IMR-90 (cell line): ENCODE results near the gene INPP5E.

Source experiments
- CEBPB ChIP-seq: IDR thresholded peaks from 2 replicates; pipeline ENCODE4 v1.6.1; 2012; ENCODE audit warnings: low read depth, low read length, improper control_type of control experiment
- CHD1 ChIP-seq: IDR thresholded peaks from 2 replicates; pipeline ENCODE4 v1.6.1; 2012; ENCODE audit warnings: low read depth, low read length, improper control_type of control experiment
- FOS ChIP-seq: fragments of 150-350 bp; IDR thresholded peaks from 2 replicates; pipeline ENCODE4 v1.6.1; 2016; ENCODE audit warnings: low read depth, low read length
- MXI1 ChIP-seq: IDR thresholded peaks from 2 replicates; pipeline ENCODE4 v1.6.1; 2012; ENCODE audit warnings: low read depth, mild to moderate bottlenecking, low read length, moderate library complexity, borderline replicate concordance
- POLR2A ChIP-seq: IDR thresholded peaks from 2 replicates; pipeline ENCODE4 v1.6.1; 2012; ENCODE audit warnings: mild to moderate bottlenecking, low read depth, low read length
- RAD21 ChIP-seq: IDR thresholded peaks from 2 replicates; pipeline ENCODE4 v1.6.1; 2012; ENCODE audit warnings: low read length, improper control_type of control experiment
- SMC3 ChIP-seq: fragments of 150-350 bp; IDR thresholded peaks from 2 replicates; pipeline ENCODE4 v1.6.1; 2016; ENCODE audit warnings: low read depth, mild to moderate bottlenecking, antibody characterized with exemption, low read length, moderate library complexity
- TF ChIP-seq, protein P1 (sequence below): conservative IDR thresholded peaks from 2 replicates; pipeline ENCODE4 v1.5.1; 2012; ENCODE audit warnings: mild to moderate bottlenecking, low read depth, low read length, improper control_type of control experiment

DNA sequence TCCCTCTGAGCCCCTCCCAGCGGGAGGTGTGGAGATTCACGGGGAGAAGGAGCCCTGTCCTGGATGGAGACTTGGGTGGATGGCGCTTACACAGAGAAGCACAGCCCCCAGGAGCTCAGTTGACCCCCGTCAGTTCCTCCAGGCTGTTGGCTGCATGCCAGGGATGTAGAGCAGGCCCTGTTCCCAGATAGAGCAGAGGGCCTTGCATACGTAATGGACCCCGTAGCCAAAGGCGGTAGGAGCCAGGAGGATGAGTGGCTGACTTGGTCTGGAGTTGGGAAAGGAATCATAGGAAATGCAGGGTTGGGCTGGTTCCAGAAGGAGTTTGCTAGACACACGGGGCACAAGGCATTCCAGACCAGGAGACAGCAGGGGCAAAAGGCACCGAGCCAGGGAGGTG, 26.7 kb downstream of the INPP5E start:
- TF ChIP-seq, protein P1, sequence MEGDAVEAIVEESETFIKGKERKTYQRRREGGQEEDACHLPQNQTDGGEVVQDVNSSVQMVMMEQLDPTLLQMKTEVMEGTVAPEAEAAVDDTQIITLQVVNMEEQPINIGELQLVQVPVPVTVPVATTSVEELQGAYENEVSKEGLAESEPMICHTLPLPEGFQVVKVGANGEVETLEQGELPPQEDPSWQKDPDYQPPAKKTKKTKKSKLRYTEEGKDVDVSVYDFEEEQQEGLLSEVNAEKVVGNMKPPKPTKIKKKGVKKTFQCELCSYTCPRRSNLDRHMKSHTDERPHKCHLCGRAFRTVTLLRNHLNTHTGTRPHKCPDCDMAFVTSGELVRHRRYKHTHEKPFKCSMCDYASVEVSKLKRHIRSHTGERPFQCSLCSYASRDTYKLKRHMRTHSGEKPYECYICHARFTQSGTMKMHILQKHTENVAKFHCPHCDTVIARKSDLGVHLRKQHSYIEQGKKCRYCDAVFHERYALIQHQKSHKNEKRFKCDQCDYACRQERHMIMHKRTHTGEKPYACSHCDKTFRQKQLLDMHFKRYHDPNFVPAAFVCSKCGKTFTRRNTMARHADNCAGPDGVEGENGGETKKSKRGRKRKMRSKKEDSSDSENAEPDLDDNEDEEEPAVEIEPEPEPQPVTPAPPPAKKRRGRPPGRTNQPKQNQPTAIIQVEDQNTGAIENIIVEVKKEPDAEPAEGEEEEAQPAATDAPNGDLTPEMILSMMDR, result no peak
- TF ChIP-seq FOS (no peak), SMC3 (no peak), POLR2A (no peak), MXI1 (no peak), RAD21 (no peak), CEBPB (no peak), CHD1 (no peak)
